CD8-positive, alpha-beta memory T cell (primary cell): ENCODE measurements around the gene ZDHHC20. TPM values are rescaled to one million over a fixed set of nuclear protein-coding genes. Genes with fewer than 3 reads are reported as not detected.

ENCODE experiments used
- CTCF ChIA-PET: fragments of 350-600 bp; sonication (Branson Sonifier 250); formaldehyde crosslinking; loops from one replicate; lab custom pipeline; 2021; ENCODE audit warnings: antibody characterized with exemption; lab: Charles Lee
- POLR2A ChIA-PET: fragments of 350-600 bp; sonication (Branson Sonifier 250); formaldehyde crosslinking; loops from one replicate; lab custom pipeline; 2021; ENCODE audit warnings: antibody characterized with exemption; lab: Charles Lee
- DNase-seq, 5 donors: peaks; one replicate each; pipeline versions ENCODE4 v3.0.0 to v3.0.0-alpha.2; 2020 to 2022; ENCODE audit warnings: mixed read lengths in 1 of 5
- H3K27ac ChIP-seq: one replicate; pipeline ENCODE4 v1.7.0; 2013; ENCODE audit warnings: low read depth, mild to moderate bottlenecking, low read length, moderate library complexity
- H3K27me3 ChIP-seq: 2 replicates; pipeline ENCODE4 v1.7.0; 2013; ENCODE audit warnings: low read length, mild to moderate bottlenecking; ENCODE audit not compliant: insufficient read depth, poor library complexity, severe bottlenecking
- H3K36me3 ChIP-seq: 2 replicates; pipeline ENCODE4 v1.7.0; 2013; ENCODE audit warnings: mild to moderate bottlenecking, low read length, moderate library complexity; ENCODE audit not compliant: insufficient read depth
- H3K4me1 ChIP-seq: 2 replicates; pipeline ENCODE4 v1.7.0; 2013; ENCODE audit warnings: mild to moderate bottlenecking, low read length, moderate library complexity; ENCODE audit not compliant: insufficient read depth
- H3K4me3 ChIP-seq: 2 replicates; pipeline ENCODE4 v1.7.0; 2013; ENCODE audit warnings: mild to moderate bottlenecking, low read length
- H3K9me3 ChIP-seq: 2 replicates; pipeline ENCODE4 v1.7.0; 2013; ENCODE audit warnings: mild to moderate bottlenecking, low read length
- H3K27ac Mint-ChIP-seq, 8 donors: one replicate each; pipeline ENCODE4 v1.8.0; 2020 to 2021; ENCODE audit warnings: mixed read lengths in 8 of 8, mild to moderate bottlenecking in 6 of 8, inconsistent platforms in 3 of 8, moderate library complexity in 3 of 8
- H3K27me3 Mint-ChIP-seq, 2 donors: one replicate each; pipeline ENCODE4 v1.8.0; 2020 to 2021; ENCODE audit warnings: mixed read lengths in 2 of 2, mild to moderate bottlenecking in 1 of 2, moderate library complexity in 1 of 2
- H3K36me3 Mint-ChIP-seq, 3 donors: one replicate each; pipeline ENCODE4 v1.8.0; 2020 to 2021; ENCODE audit warnings: mixed read lengths in 3 of 3, inconsistent platforms in 1 of 3, mild to moderate bottlenecking in 1 of 3
- H3K4me1 Mint-ChIP-seq, 3 donors: one replicate each; pipeline ENCODE4 v1.8.0; 2020 to 2021; ENCODE audit warnings: mixed read lengths in 3 of 3, inconsistent platforms in 1 of 3, mild to moderate bottlenecking in 1 of 3
- H3K4me3 Mint-ChIP-seq, 7 donors: one replicate each; pipeline ENCODE4 v1.8.0; 2020 to 2021; ENCODE audit warnings: mixed read lengths in 7 of 7, mild to moderate bottlenecking in 6 of 7, moderate library complexity in 4 of 7, inconsistent platforms in 2 of 7
- H3K9me3 Mint-ChIP-seq, 5 donors: one replicate each; pipeline ENCODE4 v1.8.0; 2020 to 2022; ENCODE audit warnings: mixed read lengths in 5 of 5, mild to moderate bottlenecking in 3 of 5, moderate library complexity in 2 of 5, inconsistent platforms in 1 of 5
- polyA plus RNA-seq: library from polyadenylated mRNA; unstranded; fragments of 300-500 nt; fragmentation: Illumina TruSeq; gene quantifications from one replicate; pipeline ENCODE4 v1.2.3, GENCODE V29; 2021
- total RNA-seq, 2 experiments: library from RNA; stranded (reverse); gene quantifications; one replicate each; pipeline ENCODE4 v1.2.3, GENCODE V29; 2021

ZDHHC20 gene
- total RNA-seq (10 to 100 TPM; 50.4 to 58.8 TPM), polyA plus RNA-seq (35.5 TPM)

- H3K36me3 Mint-ChIP-seq = peaks cover 3 to 15% (median 5%) of the 10 kb centered on the region in 3 donors
- no peaks in the 10 kb centered on the region for H3K27me3 ChIP-seq
- no peaks in the 10 kb centered on the region for H3K36me3 ChIP-seq
- POLR2A ChIA-PET = interaction anchor here (1.0 to 2.4 kb wide), 5 partner anchors 67 to 282 kb away, joined by 4 to 10 read pairs (median 8); partner anchors contain the start of genes MICU2, MRPL57 and SKA3
- peak within 1 kb of the TSS; percentile 87 for H3K27ac ChIP-seq
- no peaks in the 10 kb centered on the region for H3K9me3 Mint-ChIP-seq
- peaks cover 28% of the 10 kb centered on the region for H3K4me1 ChIP-seq
- H3K4me3 Mint-ChIP-seq = peak within 1 kb of the TSS; percentile 94 to 97 (median 96)
- peaks cover 0 to 4% of the 10 kb centered on the region in 2 donors for H3K27me3 Mint-ChIP-seq
- H3K27ac Mint-ChIP-seq = peak within 1 kb of the TSS; percentile 93 to 98 (median 94)
- peak within 1 kb of the TSS; percentile 76 for H3K4me3 ChIP-seq
- CTCF ChIA-PET = interaction anchor here (1.3 to 4.6 kb wide), 4 partner anchors 9 to 283 kb away, joined by 4 to 31 read pairs (median 11); partner anchors contain the start of genes MRPL57 and SKA3
- DNase-seq = peak; percentile 84 to 91 (median 87)
- H3K4me1 Mint-ChIP-seq = peaks cover 41 to 53% (median 47%) of the 10 kb centered on the region in 3 donors
- H3K9me3 ChIP-seq = no peaks in the 10 kb centered on the region
Measured at GRCh38 chr13:21458813-21459701, at the start of gene ZDHHC20. TSS of gene ZDHHC20 (minus strand) at chr13:21459303. CDS start at chr13:21459171, 132 bp downstream.

- Mint-ChIP-seq H3K9me3 (no peaks in the 10 kb centered on the region), H3K27ac (peak overlapping the region in 1 of 8 donors; percentile 30), H3K27me3 (no peaks in the 10 kb centered on the region), H3K4me3 (no peak overlapping the region), H3K36me3 (peaks cover 12 to 73% (median 34%) of the 10 kb centered on the region in 3 donors), H3K4me1 (peaks cover 0 to 3% (median 3%) of the 10 kb centered on the region in 3 donors)
- Histone ChIP-seq H3K4me3 (no peak overlapping the region), H3K9me3 (no peaks in the 10 kb centered on the region), H3K4me1 (no peaks in the 10 kb centered on the region), H3K36me3 (no peaks in the 10 kb centered on the region), H3K27ac (no peak overlapping the region), H3K27me3 (no peaks in the 10 kb centered on the region)
- ChIA-PET POLR2A (no interaction called here), CTCF (no interaction called here)
- DNase-seq = no peak
Measured at GRCh38 chr13:21504379-21504778, 45.3 kb upstream of the ZDHHC20 start.

DNA sequence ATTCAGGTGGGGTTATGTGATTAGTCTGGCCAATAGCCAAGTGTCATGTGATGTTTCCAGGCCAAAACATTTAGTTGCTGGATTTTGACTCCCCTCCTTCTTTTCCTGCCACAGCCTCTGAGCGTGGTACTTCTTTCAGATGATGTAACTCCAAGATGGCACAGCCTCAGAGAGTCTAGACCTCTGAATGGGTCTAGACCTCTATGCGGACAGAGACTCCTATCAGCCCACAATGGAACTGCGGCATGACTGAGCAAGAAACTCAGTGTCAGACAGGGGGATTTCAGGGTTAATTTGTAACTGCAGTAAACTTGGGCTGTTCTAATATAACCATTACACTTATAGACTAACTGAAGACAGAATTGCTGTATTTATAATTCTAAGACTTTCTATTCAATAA is 42.6 kb upstream of the ZDHHC20 start:
- Mint-ChIP-seq H3K4me1 (peaks cover 0 to 3% (median 0%) of the 10 kb centered on the region in 3 donors), H3K27me3 (no peaks in the 10 kb centered on the region), H3K4me3 (no peak overlapping the region), H3K27ac (peak overlapping the region in 2 of 8 donors; percentile 15 to 26), H3K36me3 (peaks cover 7 to 71% (median 31%) of the 10 kb centered on the region in 3 donors), H3K9me3 (no peaks in the 10 kb centered on the region)
- DNase-seq = no peak
- no peaks in the 10 kb centered on the region for H3K36me3 ChIP-seq
- no peaks in the 10 kb centered on the region for H3K27me3 ChIP-seq
- no peaks in the 10 kb centered on the region for H3K9me3 ChIP-seq
- H3K4me3 ChIP-seq = no peak overlapping the region
- H3K4me1 ChIP-seq = no peaks in the 10 kb centered on the region
- POLR2A ChIA-PET = no interaction called here
- H3K27ac ChIP-seq = no peak overlapping the region
- CTCF ChIA-PET = no interaction called here

DNA sequence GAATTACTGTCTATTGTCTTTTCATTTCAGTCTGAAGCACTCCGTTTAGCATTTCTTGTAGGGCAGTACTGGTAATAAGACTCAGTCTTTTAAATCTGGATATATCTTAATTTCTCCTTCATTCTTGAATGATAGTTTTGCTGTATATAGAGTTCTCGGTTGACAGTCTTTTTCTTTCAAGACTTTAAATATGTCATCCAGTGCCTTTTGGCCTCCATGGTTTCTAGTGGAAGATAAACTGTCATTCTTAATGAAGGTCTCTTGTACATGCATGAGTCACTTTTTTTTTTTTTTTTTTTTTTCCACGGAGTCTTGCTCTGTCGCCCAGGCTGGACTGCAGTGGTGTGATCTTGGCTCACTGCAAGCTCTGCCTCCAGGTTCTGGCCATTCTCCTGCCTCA is 27.2 kb upstream of the ZDHHC20 start:
- H3K36me3 ChIP-seq = no peaks in the 10 kb centered on the region
- Mint-ChIP-seq H3K4me3 (no peak overlapping the region), H3K4me1 (no peaks in the 10 kb centered on the region), H3K27ac (no peak overlapping the region), H3K36me3 (peaks cover 14 to 36% (median 20%) of the 10 kb centered on the region in 3 donors), H3K9me3 (peaks cover 20 to 36% (median 23%) of the 10 kb centered on the region in 5 donors), H3K27me3 (no peaks in the 10 kb centered on the region)
- no peak overlapping the region for H3K4me3 ChIP-seq
- ChIA-PET CTCF (interaction anchor here (1.2 kb wide), 2 partner anchors 9 to 190 kb away, joined by 3 to 6 read pairs; no protein-coding TSS in a partner anchor), POLR2A (no interaction called here)
- no peak for DNase-seq
- H3K27me3 ChIP-seq = no peaks in the 10 kb centered on the region
- H3K27ac ChIP-seq = no peak overlapping the region
- H3K4me1 ChIP-seq = no peaks in the 10 kb centered on the region
- H3K9me3 ChIP-seq = peaks cover 7% of the 10 kb centered on the region

DNA sequence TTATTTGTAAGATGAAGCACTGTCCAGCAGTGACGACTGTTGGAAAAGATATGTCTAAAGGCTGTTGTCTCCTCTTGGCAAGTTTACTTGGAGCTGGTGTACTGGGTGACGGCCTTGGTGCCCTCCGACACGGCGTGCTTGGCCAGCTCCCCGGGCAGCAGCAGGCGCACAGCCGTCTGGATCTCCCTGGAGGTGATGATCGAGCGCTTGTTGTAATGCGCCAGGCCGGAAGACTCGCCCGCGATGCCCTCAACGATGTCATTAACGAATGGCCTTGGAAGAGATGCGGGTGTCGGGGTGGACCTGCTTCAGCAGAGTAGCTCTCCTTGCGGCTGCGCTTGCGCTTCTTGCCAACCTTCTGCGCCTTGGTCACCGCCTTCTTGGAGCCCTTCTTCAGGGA is 24.6 kb upstream of the ZDHHC20 start:
- Histone ChIP-seq H3K27me3 (no peaks in the 10 kb centered on the region), H3K27ac (no peak overlapping the region), H3K4me1 (no peaks in the 10 kb centered on the region), H3K36me3 (no peaks in the 10 kb centered on the region), H3K4me3 (no peak overlapping the region), H3K9me3 (peaks cover 7% of the 10 kb centered on the region)
- CTCF ChIA-PET = no interaction called here
- peaks cover 0 to 2% of the 10 kb centered on the region in 2 donors for H3K27me3 Mint-ChIP-seq
- H3K4me3 Mint-ChIP-seq = no peak overlapping the region
- H3K4me1 Mint-ChIP-seq = peaks cover 5 to 6% (median 5%) of the 10 kb centered on the region in 3 donors
- H3K9me3 Mint-ChIP-seq = peaks cover 11 to 26% (median 23%) of the 10 kb centered on the region in 5 donors
- POLR2A ChIA-PET = no interaction called here
- no peak overlapping the region for H3K27ac Mint-ChIP-seq
- peak in 1 of 5 donors; percentile 49 for DNase-seq
- H3K36me3 Mint-ChIP-seq = peaks cover 2 to 23% (median 3%) of the 10 kb centered on the region in 3 donors

- Mint-ChIP-seq H3K27ac (no peak overlapping the region), H3K4me1 (peaks cover 14 to 18% (median 14%) of the 10 kb centered on the region in 3 donors)
- CTCF ChIA-PET = interaction anchor here (8.8 kb wide), 1 partner anchor 370 kb away, joined by 68 read pairs; no protein-coding TSS in a partner anchor
Measured at GRCh38 chr13:21481359-21481758, 22.3 kb upstream of the ZDHHC20 start.

GRCh38 chr13:21478881-21479808 is 20.0 kb upstream of the ZDHHC20 start:
- H3K4me3 ChIP-seq = no peak overlapping the region
- Mint-ChIP-seq H3K36me3 (no peaks in the 10 kb centered on the region), H3K9me3 (peaks cover 0 to 1% (median 0%) of the 10 kb centered on the region in 5 donors), H3K27me3 (peaks cover under 1 to 2% of the 10 kb centered on the region in 2 donors), H3K27ac (peak overlapping the region in 1 of 8 donors; percentile 60), H3K4me1 (peaks cover 14 to 18% (median 14%) of the 10 kb centered on the region in 3 donors), H3K4me3 (peak overlapping the region in 3 of 7 donors; percentile 19 to 55 (median 39))
- H3K27me3 ChIP-seq = no peaks in the 10 kb centered on the region
- no peak overlapping the region for H3K27ac ChIP-seq
- H3K9me3 ChIP-seq = no peaks in the 10 kb centered on the region
- DNase-seq = peak in 4 of 5 donors; percentile 37 to 63 (median 56)
- CTCF ChIA-PET = interaction anchor here (1.0 to 8.8 kb wide), 7 partner anchors 15 to 536 kb away, joined by 3 to 68 read pairs (median 6); partner anchors contain the start of gene ZDHHC20
- POLR2A ChIA-PET = no interaction called here
- no peaks in the 10 kb centered on the region for H3K36me3 ChIP-seq
- peaks cover 9% of the 10 kb centered on the region for H3K4me1 ChIP-seq

More at GRCh38 chr13:21481359-21481758, 22.3 kb upstream of the ZDHHC20 start:
- Histone ChIP-seq H3K9me3 (peaks cover 6% of the 10 kb centered on the region), H3K4me1 (peaks cover 9% of the 10 kb centered on the region), H3K36me3 (no peaks in the 10 kb centered on the region), H3K27me3 (no peaks in the 10 kb centered on the region), H3K4me3 (no peak overlapping the region), H3K27ac (no peak overlapping the region)
- Mint-ChIP-seq H3K36me3 (peaks cover 0 to 4% (median 1%) of the 10 kb centered on the region in 3 donors), H3K4me3 (no peak overlapping the region), H3K27me3 (peaks cover 0 to 2% of the 10 kb centered on the region in 2 donors), H3K9me3 (peaks cover 4 to 7% (median 4%) of the 10 kb centered on the region in 5 donors)
- no peak for DNase-seq
- POLR2A ChIA-PET = no interaction called here
